Calu3 (cell line): ENCODE data around the gene GUCY2D. TPM values are rescaled to one million over a fixed set of nuclear protein-coding genes. Genes with fewer than 3 reads are reported as not detected.

Experiments used
- BruUV-seq: library from RNA; stranded (reverse); fragments of 400-500 nt; replicated peaks from 2 replicates; lab custom pipeline; 2021; lab: Mats Ljungman, UMichigan
- CTCF ChIA-PET: fragments of 300-600 bp; sonication (Branson Sonifier 250); formaldehyde crosslinking; loops from one replicate; lab custom pipeline; 2022; ENCODE audit warnings: antibody characterized with exemption; lab: Charles Lee
- DNase-seq: peaks from one replicate; pipeline ENCODE4 v3.0.0; 2022
- H3K27ac Mint-ChIP-seq: one replicate; pipeline ENCODE4 v1.8.0; 2022; ENCODE audit warnings: mixed read lengths; ENCODE audit not compliant: unreplicated experiment
- H3K27me3 Mint-ChIP-seq: one replicate; pipeline ENCODE4 v1.8.0; 2022; ENCODE audit warnings: mixed read lengths; ENCODE audit not compliant: unreplicated experiment
- H3K36me3 Mint-ChIP-seq: one replicate; pipeline ENCODE4 v1.8.0; 2022; ENCODE audit warnings: mild to moderate bottlenecking, moderate library complexity, mixed read lengths; ENCODE audit not compliant: insufficient read depth, unreplicated experiment
- H3K4me1 Mint-ChIP-seq: one replicate; pipeline ENCODE4 v1.8.0; 2022; ENCODE audit warnings: mild to moderate bottlenecking, low read depth, mixed read lengths; ENCODE audit not compliant: unreplicated experiment
- H3K4me3 Mint-ChIP-seq: one replicate; pipeline ENCODE4 v1.8.0; 2022; ENCODE audit warnings: mild to moderate bottlenecking, low read depth, moderate library complexity, mixed read lengths; ENCODE audit not compliant: unreplicated experiment
- H3K9me3 Mint-ChIP-seq: one replicate; pipeline ENCODE4 v1.8.0; 2022; ENCODE audit warnings: low read depth, mixed read lengths; ENCODE audit not compliant: unreplicated experiment
- intact Hi-C: fragments of 100-400 bp; cut with micrococcal nuclease; formaldehyde crosslinking; loops from one replicate; pipeline ENCODE4 v1.10.0; 2022; ENCODE audit not compliant: unreplicated experiment
- total RNA-seq: library from RNA; stranded (reverse); gene quantifications from 2 replicates; pipeline ENCODE4 v1.2.3, GENCODE V29; 2022
- TF ChIP-seq, protein P1 (sequence below): fragments of 200-600 bp; IDR thresholded peaks from one replicate; pipeline ENCODE4 v1.8.0; 2022; ENCODE audit warnings: antibody characterized with exemption; ENCODE audit not compliant: unreplicated experiment

Gene GUCY2D
- total RNA-seq, 1 experiment from 2014 or later = not detected

DNA sequence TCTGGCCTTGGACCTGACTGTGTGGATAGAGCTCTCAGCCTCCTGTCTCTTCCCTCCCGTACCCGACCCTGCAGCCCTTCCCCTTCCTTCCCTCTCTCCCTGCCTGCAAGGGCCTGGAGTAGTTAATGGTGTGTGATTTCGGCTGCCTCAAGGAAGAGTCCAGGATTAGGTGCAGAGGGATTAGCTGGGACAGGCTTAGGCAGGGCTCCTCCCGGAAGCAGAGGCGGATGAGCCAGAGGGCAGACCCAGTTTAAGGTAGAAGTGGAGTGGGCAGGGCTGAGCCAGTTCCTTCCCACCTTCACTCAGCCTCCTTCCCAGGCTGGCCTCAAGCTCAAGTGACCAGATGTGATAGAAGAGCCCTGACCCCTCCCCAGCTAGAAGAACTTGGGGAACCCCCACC is 16.8 kb downstream of the GUCY2D start:
- no peak overlapping the region for H3K4me3 Mint-ChIP-seq
- no TSS peak for BruUV-seq
- no peak overlapping the region for H3K27ac Mint-ChIP-seq
- H3K9me3 Mint-ChIP-seq = no peaks in the 10 kb centered on the region
- no peak for DNase-seq
- CTCF ChIA-PET = no interaction called here
- peaks cover 8% of the 10 kb centered on the region for H3K4me1 Mint-ChIP-seq
- TF ChIP-seq, protein P1, sequence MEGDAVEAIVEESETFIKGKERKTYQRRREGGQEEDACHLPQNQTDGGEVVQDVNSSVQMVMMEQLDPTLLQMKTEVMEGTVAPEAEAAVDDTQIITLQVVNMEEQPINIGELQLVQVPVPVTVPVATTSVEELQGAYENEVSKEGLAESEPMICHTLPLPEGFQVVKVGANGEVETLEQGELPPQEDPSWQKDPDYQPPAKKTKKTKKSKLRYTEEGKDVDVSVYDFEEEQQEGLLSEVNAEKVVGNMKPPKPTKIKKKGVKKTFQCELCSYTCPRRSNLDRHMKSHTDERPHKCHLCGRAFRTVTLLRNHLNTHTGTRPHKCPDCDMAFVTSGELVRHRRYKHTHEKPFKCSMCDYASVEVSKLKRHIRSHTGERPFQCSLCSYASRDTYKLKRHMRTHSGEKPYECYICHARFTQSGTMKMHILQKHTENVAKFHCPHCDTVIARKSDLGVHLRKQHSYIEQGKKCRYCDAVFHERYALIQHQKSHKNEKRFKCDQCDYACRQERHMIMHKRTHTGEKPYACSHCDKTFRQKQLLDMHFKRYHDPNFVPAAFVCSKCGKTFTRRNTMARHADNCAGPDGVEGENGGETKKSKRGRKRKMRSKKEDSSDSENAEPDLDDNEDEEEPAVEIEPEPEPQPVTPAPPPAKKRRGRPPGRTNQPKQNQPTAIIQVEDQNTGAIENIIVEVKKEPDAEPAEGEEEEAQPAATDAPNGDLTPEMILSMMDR = no peak
- H3K36me3 Mint-ChIP-seq = peaks cover 11% of the 10 kb centered on the region
- H3K27me3 Mint-ChIP-seq = peaks cover 23% of the 10 kb centered on the region
- intact Hi-C loops = no loop called here

DNA sequence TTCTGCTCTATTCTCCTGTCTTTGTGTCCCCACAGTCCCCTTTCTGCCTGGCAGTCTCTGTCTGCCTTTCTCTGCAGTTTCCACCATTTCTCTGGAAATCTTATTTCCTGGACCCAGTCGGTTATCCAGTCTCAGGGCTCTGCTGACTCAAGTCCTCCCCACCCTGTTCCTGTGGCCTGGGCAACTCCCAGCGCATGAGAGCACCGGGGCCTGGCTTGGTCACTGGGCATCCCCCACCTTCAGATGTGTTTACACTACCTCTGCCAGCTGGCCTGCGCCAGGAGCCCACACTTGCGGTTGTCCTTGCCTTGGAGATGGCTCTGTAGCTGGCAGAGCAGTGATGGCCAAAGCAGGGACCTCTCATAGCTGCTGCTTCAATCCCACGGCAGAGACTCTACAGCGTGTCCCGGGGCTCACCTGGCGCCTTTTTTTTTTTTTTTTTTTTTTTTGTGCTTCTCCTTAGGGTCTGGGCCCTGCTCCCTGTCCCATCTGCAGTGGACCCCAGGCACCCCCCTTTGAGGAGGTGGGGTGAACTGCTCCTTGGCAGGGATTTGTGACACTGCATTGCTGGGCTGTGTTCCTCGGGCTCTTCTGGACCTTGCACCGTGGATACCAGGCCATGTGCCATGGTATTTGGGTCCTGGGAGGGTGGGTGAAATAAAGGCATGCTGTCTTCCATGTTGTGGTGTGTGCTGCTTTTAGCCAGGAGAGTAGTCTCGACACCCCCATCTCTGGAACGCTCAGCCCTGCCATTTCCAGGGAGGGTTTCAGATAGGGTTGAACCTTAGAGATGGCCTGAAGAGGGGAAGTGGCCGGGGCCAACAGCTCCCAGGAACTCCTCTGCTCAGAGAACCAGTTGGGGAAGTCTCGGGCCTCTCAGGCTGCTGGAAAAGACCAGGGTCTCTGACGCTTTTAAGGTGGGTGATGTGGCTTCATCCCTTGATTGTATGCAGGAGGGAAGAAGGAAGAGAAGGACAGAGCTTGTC is 17.5 kb downstream of the GUCY2D start:
- H3K4me1 Mint-ChIP-seq = peaks cover 8% of the 10 kb centered on the region
- intact Hi-C loops = no loop called here
- DNase-seq = peak; percentile 9
- BruUV-seq = no TSS peak
- no peak overlapping the region for H3K27ac Mint-ChIP-seq
- peaks cover 15% of the 10 kb centered on the region for H3K27me3 Mint-ChIP-seq
- H3K4me3 Mint-ChIP-seq = no peak overlapping the region
- no peaks in the 10 kb centered on the region for H3K9me3 Mint-ChIP-seq
- H3K36me3 Mint-ChIP-seq = peaks cover 11% of the 10 kb centered on the region
- CTCF ChIA-PET = no interaction called here
- TF ChIP-seq, protein P1 = no peak

DNA sequence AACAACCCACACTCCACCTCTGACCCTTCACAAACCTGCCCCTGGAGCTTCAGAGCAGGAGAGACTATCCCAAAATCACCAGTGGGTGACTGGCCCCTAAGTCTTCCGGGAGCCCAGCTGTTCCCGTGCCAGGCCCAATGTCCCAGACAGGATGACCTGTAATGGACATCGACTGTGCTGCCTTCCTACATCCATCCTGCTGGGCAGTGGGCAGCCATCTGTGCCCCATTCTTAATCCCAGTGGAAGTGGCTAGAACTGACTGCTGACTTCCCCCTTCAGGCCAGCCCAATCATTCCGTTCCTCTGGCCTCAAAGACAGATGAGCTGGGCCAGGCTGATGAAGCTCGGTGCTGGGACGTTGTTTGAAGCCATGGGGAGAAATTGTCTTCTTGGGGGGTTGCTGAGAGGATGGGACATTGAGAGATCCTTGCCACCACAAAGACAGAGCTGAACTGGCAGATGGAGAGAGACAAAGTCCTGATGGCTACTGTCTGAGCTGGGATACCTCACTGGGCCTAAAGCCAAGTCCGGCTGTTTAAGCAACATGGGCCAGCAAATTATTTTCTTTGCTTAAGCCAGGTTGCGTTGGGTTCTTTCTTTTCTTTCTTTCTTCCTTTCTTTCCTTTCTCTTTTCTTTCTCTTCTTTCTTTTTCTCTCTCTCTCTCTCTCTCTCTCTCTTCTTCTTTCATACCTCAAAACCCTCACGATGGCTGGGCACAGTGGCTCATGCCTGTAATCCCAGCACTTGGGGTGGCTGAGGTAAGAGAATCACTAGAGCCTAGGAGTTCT is 18.6 kb downstream of the GUCY2D start:
- no TSS peak for BruUV-seq
- Mint-ChIP-seq H3K4me3 (no peak overlapping the region), H3K36me3 (peaks cover 11% of the 10 kb centered on the region), H3K9me3 (no peaks in the 10 kb centered on the region), H3K27ac (no peak overlapping the region), H3K4me1 (peaks cover 8% of the 10 kb centered on the region), H3K27me3 (peaks cover 14% of the 10 kb centered on the region)
- DNase-seq = no peak
- intact Hi-C loops = no loop called here
- TF ChIP-seq, protein P1 = no peak
- CTCF ChIA-PET = no interaction called here

DNA sequence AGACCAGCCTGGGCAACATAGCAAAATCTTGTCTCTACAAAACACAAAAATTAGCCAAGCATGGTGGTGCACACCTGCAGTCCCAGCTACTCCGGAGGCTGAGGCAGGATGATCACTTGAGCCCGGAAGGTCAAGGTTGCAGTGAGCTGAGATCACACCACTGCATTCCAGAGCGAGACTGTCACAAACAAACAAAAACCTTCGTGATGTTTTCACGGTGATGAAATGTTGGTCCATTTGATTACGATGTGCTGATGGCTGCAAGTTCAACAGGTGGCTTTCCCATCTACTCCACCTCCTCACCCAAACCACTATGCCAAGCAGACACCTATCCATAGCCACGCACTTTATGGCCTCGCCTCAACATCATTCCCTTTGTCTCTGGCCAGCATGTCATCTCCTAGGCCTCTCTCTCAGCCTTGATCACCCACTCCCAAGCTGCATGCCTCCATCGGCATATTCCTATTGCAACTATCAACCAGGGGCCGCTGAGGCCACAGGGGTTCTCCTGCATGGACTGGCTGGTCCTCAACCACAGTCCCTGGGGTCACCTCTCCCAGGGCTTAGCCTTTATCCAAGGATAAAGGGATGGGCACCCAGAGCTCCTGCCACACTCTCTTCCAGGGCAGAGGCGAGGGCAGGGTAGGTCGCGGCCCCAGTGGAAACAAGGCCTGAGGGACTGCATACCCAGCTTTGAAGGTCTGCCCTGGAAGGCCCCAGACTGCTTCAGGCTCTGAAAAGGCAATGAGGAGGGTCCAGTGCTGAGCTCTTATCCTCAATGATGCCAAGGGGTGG is 19.3 kb downstream of the GUCY2D start:
- H3K27ac Mint-ChIP-seq = no peak overlapping the region
- H3K36me3 Mint-ChIP-seq = peaks cover 6% of the 10 kb centered on the region
- CTCF ChIA-PET = no interaction called here
- TF ChIP-seq, protein P1 = no peak
- peaks cover 21% of the 10 kb centered on the region for H3K27me3 Mint-ChIP-seq
- intact Hi-C loops = no loop called here
- H3K9me3 Mint-ChIP-seq = no peaks in the 10 kb centered on the region
- H3K4me1 Mint-ChIP-seq = peaks cover 8% of the 10 kb centered on the region
- no peak for DNase-seq
- BruUV-seq = no TSS peak
- H3K4me3 Mint-ChIP-seq = no peak overlapping the region
